Activated CD4-positive, alpha-beta T cell treated with anti-CD3 and anti-CD28 coated beads, Interleukin-2, amount 50 U/mL, for 16 hours (primary cell): ENCODE results near the gene GRID1.
"Not testable (repeated sequence)": the region's sequence is repeated elsewhere in the genome, so short reads cannot be mapped to it uniquely, and the experiment has no call there.

Source experiments
- DNase-seq: peaks from one replicate; pipeline ENCODE4 v3.0.0-alpha.2; 2020

GRID1 gene

DNA sequence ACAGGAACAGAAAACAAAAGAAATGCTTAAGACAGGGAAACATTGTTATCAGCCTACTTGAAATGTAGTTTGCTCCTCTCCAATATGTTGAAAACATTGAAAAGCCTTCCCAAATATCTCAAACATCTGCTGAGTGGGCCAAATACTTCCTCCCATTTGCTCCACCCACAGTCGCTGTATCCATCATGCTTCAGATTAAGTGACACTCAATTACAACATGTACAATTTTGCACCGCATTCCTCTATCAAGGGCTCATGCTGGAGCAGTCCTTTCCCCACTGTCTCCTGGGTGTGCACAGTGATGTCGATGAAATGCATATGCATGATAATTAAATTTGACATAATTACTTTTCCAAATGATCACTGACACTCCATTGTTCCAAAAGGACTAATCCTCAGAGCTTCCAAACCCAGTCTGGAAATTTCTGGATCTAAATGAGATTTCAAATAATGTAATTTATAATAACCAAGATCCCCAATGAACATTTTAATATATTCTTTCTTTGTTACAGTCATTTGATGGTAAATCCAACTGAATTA is 604.6 kb downstream of the GRID1 start:
- DNase-seq = no peak

DNA sequence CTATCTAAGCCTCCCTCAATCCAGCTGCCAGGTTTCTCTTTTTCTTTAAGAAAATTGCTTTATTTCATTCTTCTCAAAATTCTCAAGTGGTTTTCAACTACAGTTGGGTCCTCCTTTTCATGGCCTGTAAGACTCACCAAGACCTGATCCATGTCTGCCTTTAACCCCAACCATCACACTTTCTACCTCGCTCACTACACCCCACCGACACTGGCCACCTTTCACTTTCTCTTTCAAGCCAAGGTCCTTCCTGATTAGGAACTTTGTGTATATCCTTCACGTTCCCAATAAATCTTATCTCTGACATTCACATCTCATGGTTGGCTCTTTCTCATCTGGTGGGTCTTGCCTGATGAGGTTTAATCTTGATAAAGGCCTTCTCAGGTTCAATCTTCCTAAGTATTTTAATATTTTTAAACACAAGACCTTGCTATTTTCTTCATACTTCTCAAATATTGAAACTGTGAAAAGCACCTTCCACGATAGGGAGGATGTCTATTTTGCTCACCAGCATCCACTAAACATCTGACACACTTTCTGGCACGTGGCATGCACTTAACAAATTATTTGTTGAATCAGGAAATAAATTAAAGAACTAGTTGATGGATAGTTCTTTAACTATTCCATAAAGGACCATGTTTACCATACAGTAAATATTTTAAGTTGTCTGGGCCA is 624.8 kb downstream of the GRID1 start:
- DNase-seq = no peak

DNA sequence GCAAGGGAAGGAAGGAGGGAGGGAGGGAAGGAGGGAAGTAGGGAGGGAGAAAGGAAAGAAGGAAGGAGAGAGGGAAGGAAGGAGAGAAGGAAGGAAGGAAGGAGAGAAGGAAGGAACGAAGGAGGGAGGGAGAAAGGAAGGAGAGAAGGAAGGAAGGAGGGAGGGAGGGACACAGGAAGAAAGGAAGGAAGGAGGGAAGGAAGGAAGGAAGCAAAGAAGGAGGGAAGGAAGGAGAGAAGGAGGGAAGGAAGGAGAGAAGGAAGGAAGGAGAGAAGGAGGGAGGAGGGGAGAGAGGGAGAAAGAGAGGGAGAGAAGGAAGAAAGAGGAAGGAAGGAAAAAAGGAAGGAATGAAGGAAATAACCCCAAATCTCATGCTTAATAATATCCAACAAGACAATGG is 630.6 kb downstream of the GRID1 start:
- DNase-seq = no peak

DNA sequence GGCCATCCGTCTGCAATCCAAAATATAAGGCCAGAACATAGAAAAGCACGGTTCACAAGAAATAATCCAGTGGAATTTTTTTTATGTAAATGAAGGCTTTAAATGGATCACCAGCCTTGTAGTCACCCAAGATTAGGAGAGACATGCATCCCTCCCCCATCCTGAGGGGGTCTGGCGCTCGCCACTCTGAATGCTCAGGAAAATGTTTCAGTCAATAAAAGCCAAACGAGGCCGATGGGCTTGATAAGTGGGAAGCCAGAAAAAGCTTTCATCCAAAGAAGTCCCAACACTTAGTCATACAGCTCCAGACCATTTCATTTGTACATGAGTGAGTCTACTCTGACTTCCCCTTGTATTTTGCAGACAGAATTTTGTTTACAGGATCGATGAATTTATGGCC is 631.8 kb downstream of the GRID1 start:
- no peak for DNase-seq

DNA sequence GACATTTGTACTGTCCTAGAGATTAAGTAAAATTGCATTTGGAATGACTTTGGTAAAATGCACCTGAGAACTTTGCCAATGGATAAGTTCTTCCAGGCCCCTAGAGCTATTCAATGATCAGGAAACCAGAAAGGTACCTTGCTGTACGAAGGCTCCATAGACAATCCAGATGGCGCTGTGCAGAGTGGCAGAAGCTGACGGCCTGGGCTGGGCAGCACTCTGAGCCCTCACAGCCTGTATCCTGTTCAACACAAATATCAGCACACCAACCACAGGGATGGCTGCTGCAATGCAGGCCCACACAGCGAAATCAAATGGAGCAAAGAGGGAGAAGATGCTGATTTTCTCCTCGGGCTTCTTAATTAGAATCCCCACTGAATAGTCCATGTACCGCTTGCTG is 642.4 kb downstream of the GRID1 start:
- DNase-seq = no peak

DNA sequence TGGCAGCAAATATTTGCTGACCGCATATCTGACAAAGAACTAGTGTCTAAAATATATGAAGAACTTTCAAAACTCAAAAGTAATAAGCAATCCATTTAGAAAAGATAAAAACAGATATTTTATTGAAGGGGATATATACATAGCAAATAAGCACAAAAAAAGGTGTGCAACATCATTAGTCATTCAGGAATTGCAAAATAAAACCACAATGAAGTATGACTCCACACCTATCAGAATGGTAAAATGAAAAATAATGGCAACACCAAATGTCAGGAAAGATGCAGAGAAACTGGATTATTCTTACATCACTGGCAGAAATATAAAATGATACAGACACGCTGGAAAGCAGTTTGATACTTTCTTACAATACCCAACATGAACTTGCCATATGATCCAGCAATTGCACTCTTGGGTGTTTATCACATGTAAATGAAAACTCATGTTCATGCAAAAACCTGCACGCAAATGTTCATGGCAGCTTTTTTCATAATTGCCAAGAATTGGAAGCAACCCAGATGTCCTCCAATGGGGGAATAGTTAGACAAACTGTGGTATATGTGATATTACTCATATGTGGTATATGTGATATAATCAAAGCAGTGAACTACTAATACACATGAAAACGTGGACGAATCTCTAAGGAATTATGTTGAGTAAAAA is 645.5 kb downstream of the GRID1 start:
- DNase-seq = no peak

DNA sequence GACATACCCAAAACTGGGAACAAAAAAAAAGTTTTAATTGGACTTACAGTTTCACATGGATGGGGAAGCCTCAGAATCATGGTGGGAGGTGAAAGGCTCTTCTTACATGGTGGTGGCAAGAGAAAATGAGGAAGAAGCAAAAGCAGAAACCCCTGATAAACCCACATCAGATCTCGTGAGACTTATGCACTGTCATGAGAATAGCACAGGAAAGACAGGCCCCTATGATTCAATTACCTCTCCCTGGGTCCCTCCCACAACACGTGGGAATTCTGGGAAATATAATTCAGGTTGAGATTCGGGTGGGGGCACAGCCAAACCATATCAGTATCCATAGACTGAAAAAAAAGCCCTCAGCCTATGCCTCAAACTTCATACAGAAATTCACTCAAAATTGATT is 647.2 kb downstream of the GRID1 start:
- DNase-seq = no peak

DNA sequence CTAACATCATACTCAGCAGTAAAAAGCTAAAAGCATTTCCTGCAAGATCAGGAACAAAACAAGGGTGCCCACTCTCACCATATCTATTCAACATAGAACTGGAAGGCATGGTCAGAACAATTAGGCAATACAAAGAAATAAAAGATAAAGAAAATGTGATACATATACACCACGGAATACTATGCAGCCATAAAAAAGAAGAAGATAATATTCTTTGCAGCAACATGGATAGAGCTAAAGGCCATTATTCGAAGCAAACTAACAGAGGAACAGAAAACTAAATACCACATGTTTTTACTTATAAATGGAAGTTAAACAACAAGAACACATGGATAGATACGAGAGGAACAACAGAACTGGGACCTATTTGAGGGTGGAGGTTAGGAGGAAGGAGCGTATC is 652.7 kb downstream of the GRID1 start:
- no peak for DNase-seq

DNA sequence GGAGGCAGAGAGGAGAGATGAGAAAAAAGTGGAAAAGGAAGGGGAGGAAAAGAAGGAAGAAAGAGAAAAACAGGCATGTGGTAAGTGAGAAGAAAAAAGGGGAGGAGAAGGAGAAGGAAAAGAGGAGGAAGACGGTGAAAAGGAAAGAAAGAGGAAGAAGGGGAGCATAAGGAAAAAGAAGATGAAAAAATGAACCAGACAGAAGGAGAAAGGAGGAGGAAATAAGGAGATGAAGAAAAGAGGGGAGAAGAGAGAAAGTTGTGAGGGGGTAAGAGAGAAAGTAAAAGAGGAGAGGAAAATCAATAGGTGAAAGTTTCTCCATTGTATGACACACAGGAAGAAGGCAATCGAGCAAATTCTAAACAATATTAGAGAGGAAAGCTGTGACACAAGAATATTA is 663.8 kb downstream of the GRID1 start:
- DNase-seq = no peak

DNA sequence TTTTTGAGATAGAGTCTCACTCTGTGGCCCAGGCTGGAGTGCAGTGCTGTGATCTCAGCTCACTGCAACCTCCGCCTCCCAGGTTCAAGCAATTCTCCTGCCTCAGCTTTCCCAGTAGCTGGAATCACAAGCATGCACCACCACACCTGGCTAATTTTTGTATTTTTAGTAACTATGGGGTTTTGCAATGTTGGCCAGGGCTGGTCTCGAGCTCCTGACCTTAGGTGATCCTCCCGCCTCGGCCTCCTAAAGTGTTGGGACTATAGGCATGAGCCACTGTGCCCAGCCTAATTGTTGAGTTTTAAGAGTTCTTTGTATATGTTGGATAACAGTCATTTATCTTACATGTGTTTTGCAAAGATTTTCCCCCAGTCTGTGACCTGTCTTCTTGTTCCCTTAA is 667.5 kb downstream of the GRID1 start:
- DNase-seq = not testable (repeated sequence)

DNA sequence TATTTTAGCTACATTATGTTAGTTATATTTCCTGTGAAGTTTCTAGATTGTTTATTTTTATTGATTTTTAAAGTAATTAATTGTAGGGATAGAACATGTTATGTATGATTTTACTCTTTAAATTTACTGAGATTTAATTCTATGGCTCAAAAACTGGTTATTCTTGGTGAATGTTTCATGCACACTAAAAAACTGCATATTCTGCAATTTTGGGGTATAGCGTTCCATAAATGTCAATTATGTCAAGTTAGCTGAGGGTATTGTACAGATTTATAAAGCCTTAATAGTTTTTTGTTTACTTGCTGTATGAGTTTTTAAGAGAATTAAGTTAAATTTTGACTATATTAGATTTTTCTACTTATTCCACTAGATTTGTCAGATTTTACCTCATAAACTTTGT is 669.7 kb downstream of the GRID1 start:
- DNase-seq = no peak

DNA sequence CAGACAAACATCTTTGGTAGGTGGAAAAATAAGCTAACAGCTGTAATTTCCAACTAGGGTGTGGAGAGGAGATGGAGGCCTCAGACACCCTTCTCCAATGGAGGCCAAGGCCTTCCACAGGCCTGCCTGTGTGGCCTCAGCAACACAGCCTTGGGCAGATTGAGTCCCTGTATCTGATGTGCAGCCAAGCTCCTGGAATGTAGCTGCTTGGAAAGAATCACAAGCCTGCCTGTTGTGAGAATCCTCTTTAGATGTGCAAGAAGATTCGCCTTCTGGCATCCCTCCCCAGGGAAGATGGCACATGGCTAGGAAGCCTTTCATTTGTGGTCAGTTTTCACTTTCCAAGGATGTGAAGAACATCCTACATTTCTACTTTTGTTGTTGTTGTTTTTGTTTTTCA is 684.0 kb downstream of the GRID1 start:
- no peak for DNase-seq

DNA sequence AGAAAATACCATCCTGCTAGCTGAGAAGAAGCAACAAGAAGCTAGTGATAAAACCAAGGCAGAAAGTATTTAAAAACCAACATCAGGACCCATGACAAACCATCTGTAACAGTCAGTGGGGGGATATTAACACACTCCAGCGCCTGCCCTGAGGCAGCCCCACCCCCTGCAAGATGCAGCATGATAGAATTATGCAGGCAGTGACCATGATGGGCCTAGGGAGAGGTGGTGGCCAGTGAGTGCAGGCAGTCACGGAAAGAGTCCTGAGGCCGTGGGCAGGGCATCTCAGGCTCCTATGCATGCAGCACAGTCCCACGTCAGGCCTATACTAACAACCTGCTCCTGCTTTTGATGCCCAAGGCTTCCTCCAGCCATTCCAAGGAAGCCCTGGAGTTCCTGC is 686.9 kb downstream of the GRID1 start:
- no peak for DNase-seq

DNA sequence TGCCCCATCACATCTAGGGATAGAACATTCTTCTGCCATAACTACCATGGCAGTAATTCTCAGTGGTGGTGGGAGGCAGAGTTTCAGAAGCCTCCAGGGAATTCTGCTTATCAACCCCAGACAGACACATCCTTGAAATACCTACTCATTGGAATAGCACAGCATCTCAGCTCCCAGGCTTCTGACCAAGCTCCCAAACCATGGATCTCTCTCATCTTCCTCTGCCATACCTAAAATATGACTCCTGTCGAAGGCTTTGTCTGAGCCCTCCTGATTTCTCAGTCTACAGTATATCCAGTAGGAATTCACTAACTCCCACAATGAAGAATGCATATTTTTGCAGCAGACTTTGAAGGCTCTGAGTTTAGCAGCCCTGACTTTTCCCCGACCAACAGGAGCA is 687.5 kb downstream of the GRID1 start:
- DNase-seq = no peak

DNA sequence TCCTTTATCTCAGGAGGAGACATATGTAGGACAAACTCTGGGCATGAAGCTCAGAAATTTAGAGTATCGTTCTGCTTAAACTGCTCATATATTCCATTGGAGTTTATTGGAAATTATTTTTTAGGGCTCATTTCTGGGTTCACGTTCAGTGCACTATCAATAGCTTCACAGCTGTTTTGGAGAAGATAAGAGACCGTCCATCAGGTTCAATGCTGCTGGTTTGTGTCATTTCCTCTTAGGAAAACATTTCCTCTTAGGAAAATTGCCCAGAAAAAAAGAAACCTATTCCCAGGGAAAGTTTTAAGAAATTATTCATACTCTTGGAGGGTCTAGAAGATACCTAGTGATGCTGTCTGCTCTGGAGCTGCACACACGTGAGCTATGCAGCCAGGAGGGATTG is 691.7 kb downstream of the GRID1 start:
- DNase-seq = no peak

DNA sequence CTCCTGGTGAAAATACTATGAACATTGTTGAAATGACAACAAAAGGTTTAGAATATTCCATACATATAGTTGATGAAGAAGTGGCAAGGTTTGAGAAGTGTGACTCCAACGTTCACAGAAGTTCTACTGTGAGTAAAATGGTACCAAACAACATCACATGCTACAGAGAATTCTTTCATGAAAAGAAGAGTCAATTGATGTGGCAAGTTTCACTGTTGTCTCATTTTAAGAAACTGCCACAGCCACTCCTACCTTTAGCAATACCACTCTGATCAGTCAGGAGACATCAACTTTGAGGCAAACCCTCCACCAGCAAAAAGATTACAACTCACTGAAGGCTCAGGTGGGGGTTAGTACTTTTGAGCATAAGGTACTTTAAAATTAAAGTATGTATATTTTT is 693.3 kb downstream of the GRID1 start:
- peak; percentile 78 for DNase-seq

DNA sequence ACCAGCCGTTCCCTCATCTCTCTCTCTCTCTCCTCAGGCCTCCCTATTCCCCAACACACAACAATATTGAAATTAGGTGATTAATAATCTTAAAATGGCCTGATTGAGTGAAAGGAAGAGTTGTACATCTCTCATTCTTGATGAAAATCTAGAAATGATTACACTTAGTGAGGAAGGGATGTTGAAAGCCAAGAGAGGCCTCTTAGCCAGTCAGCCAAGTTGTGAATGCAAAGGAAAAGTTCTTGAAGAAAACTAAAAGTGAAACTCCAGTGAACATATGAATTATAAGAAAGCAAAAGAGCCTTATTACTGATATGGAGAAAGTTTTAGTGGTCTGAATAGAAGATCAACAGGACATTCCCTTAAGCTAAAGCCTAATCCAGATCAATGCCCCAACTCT is 695.1 kb downstream of the GRID1 start:
- DNase-seq = peak; percentile 79

DNA sequence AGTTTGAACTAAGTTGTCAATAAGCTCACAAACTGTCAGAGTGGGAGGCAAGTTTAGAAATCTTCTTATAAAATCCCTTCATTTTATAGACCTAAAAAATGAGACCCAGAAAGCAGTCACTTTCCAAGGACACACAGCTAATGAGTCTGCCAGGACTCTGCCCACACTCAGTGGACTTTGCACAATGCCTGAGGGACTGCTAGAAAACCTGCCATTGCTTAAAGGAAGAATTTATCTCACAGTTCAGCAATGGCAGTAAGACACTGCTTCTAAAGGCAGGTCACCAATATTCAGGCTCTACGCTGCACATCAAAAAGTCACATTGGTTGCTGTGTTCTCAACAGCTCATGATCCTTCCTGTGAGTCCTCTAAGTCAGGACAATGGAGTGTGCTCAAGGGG is 698.1 kb downstream of the GRID1 start:
- no peak for DNase-seq

DNA sequence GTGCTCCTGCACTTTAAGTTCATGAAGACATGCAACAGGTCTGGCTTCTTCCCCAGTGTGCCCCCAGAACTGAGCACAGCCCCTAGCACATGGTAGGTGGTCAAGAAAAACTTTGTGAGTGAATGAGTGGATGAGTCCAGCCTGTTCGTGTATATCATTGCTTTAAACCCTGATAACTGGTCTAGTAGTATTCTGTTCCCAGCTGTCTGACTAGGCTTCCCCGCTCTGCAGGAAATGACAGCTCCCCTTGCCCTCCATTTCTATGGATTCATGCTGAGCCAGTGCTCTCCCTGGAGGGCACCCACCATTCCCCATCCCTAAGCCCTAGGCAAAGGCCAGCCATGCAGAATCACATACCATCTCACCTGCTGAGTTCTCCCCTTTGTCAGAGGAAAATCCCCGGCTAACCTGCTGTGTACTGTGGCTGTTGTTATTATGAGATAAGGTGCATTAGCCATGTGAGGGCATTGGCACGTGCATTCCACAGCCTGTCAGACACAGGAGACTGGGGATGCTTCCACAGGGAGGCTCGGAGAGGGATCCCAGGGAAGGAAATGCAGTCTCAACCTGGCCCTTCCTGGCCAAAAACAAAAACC is 698.9 kb downstream of the GRID1 start:
- DNase-seq = no peak

DNA sequence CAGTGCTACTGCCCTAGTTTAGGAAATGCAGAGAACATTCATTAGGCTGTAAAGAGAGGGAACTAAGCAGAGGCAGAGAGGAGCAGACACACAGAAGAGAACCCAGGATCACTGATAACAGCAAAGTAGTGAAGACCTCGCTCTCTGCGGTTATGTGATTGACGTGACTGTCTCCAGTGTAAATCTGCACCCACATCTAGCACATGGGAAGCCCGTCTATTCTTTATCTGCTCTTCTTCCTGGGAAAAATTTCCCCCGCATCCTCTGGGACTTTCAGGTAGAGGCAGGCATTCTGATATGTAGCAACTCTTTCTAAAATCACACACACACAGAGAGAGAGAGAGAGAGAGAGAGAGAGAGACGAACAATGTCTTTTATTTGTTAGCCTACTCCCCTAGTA is 699.6 kb downstream of the GRID1 start:
- no peak for DNase-seq

DNA sequence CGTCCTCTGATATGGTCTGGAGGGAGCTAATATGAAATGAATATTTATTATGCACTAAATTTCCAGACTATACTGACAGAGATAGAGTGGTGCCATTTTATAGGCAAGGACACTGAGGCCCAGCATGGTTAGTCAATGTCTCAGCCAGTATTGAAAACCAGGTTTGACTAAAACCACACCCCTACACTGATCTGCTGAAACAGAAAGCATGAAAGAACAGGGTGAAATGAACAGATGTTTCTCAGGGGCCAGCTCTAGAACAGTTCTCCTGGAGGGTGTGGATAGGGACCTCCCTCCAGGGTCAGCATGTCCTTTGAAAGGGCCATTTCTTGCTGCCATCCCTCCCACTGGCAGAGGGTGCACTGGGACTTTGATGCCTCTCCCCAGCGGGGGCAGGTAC is 700.5 kb downstream of the GRID1 start:
- DNase-seq = peak; percentile 14

DNA sequence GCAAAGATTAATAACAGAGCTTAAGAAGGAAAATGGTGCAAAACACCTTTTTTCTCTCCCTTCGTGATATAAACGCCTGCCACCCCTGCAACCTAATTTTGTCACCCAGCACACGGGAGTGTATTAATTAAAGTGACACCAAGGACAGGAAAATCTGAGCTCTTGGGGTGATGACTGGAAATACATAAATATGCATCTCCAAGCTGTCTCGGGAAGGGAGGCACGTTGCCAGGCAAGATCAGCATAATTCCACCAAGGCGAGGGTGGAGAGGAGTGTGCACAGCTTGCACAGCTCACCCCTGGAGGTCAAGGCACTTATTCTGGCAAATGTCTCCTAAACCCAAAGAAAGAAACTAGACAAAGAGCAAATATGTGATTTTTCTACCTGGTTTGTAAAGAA is 700.9 kb downstream of the GRID1 start:
- DNase-seq = no peak

DNA sequence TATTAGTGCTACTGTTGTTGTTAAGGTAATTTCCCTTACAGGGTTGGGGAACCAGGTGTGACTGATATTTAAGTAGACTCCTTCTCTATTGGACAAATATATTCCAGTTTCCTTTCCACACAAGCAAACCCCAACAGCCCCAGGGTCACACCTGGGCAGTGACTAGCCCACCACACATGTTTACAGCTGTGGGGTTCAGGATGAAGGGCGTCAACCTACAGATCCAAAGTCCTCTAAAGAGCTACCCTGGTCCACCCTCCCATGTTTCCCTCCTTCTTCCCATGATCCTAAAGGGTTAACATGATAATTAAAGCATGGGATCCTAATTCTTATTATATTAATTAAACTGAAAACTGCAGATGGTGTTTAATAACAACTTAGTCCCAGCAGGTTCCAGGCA is 701.5 kb downstream of the GRID1 start:
- no peak for DNase-seq

DNA sequence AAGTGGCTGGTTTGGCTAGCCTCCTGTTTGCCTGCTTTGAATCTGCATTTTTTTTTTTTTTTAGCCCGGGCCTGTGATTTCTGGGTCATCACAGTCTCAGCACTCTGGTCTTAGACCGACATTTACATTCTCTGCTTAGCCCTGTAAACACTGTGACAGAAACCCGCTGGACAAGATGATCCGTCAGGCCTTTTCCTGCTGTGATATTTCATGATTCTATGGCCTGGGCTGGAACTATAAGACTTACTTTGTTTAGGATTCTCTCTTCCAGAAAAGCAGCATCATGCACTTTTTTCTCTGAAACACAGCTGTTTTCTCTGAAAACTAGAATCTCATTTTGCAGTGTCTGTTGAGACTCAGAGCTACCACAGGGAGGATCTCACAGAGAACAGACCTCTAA is 705.5 kb downstream of the GRID1 start:
- DNase-seq = no peak

DNA sequence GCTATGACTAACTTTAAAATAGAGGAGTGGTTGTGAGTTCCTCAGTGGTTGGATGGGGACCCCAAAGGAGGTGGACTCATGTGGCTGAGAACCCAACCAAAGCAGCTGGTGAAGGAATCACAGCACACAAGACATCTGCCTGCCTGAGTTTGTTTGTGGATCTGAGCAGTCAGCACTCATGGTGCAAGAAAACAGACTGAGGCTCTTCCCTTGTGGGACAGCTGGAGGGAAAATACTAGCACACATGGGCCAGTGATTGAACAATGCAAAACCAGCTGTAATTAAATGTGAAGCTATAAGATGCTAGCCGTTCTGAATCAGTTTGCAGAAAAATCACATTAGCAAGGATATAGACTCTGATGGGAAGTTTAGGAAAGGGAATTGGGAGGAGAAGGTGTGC is 707.3 kb downstream of the GRID1 start:
- no peak for DNase-seq
